Measurements from ENCODE around the gene SP140L. TPM values are rescaled to one million over a fixed set of nuclear protein-coding genes. Genes with fewer than 3 reads are reported as not detected.
"Not testable (repeated sequence)": the region's sequence is repeated elsewhere in the genome, so short reads cannot be mapped to it uniquely, and the experiment has no call there.

The SP140L gene
- total RNA-seq, 1 donor from 2014 or later = 6.6 TPM

GRCh38 chr2:230362030-230362691 lies 35.2 kb downstream of the SP140L start:
- no peak for DNase-seq (ENCODE audit: extremely low spot score, unreplicated experiment)
- peaks cover 4% of the 10 kb centered on the region for H3K9me3 Mint-ChIP-seq
- H3K27ac Mint-ChIP-seq = no peak overlapping the region
- H3K36me3 Mint-ChIP-seq = peaks cover 4% of the 10 kb centered on the region
- H3K27me3 Mint-ChIP-seq = no peaks in the 10 kb centered on the region
- H3K4me1 Mint-ChIP-seq (ENCODE audit: unreplicated experiment) = no peaks in the 10 kb centered on the region
- no peak overlapping the region for H3K4me3 Mint-ChIP-seq
- TF ChIP-seq CTCF (conservative IDR thresholded peaks at IDR 0.05) = no peak

GRCh38 chr2:230382108-230382507 lies 55.1 kb downstream of the SP140L start:
- H3K27ac Mint-ChIP-seq = no peak overlapping the region
- no peak overlapping the region for H3K4me3 Mint-ChIP-seq
- no peak for TF ChIP-seq CTCF (conservative IDR thresholded peaks at IDR 0.05)

GRCh38 chr2:230383453-230383852 lies 56.5 kb downstream of the SP140L start:
- Mint-ChIP-seq H3K27ac (no peak overlapping the region), H3K4me3 (no peak overlapping the region), H3K4me1 (ENCODE audit: unreplicated experiment) (no peaks in the 10 kb centered on the region), H3K9me3 (no peaks in the 10 kb centered on the region), H3K36me3 (no peaks in the 10 kb centered on the region), H3K27me3 (no peaks in the 10 kb centered on the region)
- DNase-seq (ENCODE audit: extremely low spot score, unreplicated experiment) = no peak
- no peak for TF ChIP-seq CTCF (conservative IDR thresholded peaks at IDR 0.05)

More at GRCh38 chr2:230382108-230382507, 55.1 kb downstream of the SP140L start:
- H3K4me1 Mint-ChIP-seq (ENCODE audit: unreplicated experiment) = no peaks in the 10 kb centered on the region
- H3K9me3 Mint-ChIP-seq = no peaks in the 10 kb centered on the region
- H3K27me3 Mint-ChIP-seq = no peaks in the 10 kb centered on the region
- no peak for DNase-seq (ENCODE audit: extremely low spot score, unreplicated experiment)
- no peaks in the 10 kb centered on the region for H3K36me3 Mint-ChIP-seq

- no peak for TF ChIP-seq CTCF (conservative IDR thresholded peaks at IDR 0.05)
- Mint-ChIP-seq H3K27me3 (no peaks in the 10 kb centered on the region), H3K4me1 (ENCODE audit: unreplicated experiment) (no peaks in the 10 kb centered on the region), H3K27ac (no peak overlapping the region), H3K9me3 (no peaks in the 10 kb centered on the region), H3K4me3 (no peak overlapping the region), H3K36me3 (no peaks in the 10 kb centered on the region)
- no peak for DNase-seq (ENCODE audit: extremely low spot score, unreplicated experiment)
Measured at GRCh38 chr2:230384986-230385385, 58.0 kb downstream of the SP140L start.

GRCh38 chr2:230394301-230394700 lies 67.3 kb downstream of the SP140L start:
- DNase-seq (ENCODE audit: extremely low spot score, unreplicated experiment) = no peak
- Mint-ChIP-seq H3K36me3 (no peaks in the 10 kb centered on the region), H3K27me3 (no peaks in the 10 kb centered on the region), H3K4me3 (no peak overlapping the region), H3K9me3 (no peaks in the 10 kb centered on the region), H3K4me1 (ENCODE audit: unreplicated experiment) (no peaks in the 10 kb centered on the region), H3K27ac (no peak overlapping the region)
- no peak for TF ChIP-seq CTCF (conservative IDR thresholded peaks at IDR 0.05)

GRCh38 chr2:230398698-230399097 lies 71.7 kb downstream of the SP140L start:
- not testable (repeated sequence) for H3K4me3 Mint-ChIP-seq; H3K27me3 Mint-ChIP-seq; H3K9me3 Mint-ChIP-seq; H3K36me3 Mint-ChIP-seq; H3K4me1 Mint-ChIP-seq (ENCODE audit: unreplicated experiment); DNase-seq (ENCODE audit: extremely low spot score, unreplicated experiment); H3K27ac Mint-ChIP-seq
